Activated T-helper 1 cell treated with anti-CD3 and anti-CD28 coated beads, Interleukin-12 subunit alpha, Interleukin-12 subunit beta, Interleukin-2, Interleukin-4 antibody, amounts not matched to agents 30 ng/mL and 10 ng/mL and 1 ng/mL, durations not matched to agents 14 hours and 24 hours and 36 hours (primary cell): Measurements from ENCODE around the gene CPED1. TPM values are rescaled to one million over a fixed set of nuclear protein-coding genes. Genes with fewer than 3 reads are reported as not detected.

Experiments used
- DNase-seq: peaks from one replicate; pipeline ENCODE4 v3.0.0; 2021; ENCODE audit warnings: low spot score
- H3K27ac Mint-ChIP-seq: one replicate; pipeline ENCODE4 v1.8.0; 2021; ENCODE audit warnings: mild to moderate bottlenecking, mixed read lengths
- H3K27me3 Mint-ChIP-seq: one replicate; pipeline ENCODE4 v1.8.0; 2022; ENCODE audit warnings: mild to moderate bottlenecking, moderate library complexity, mixed read lengths; ENCODE audit not compliant: insufficient read depth
- H3K36me3 Mint-ChIP-seq: one replicate; pipeline ENCODE4 v1.8.0; 2021; ENCODE audit warnings: low read depth, mixed read lengths
- H3K4me1 Mint-ChIP-seq: one replicate; pipeline ENCODE4 v1.8.0; 2021; ENCODE audit warnings: low read depth, mixed read lengths
- H3K4me3 Mint-ChIP-seq: one replicate; pipeline ENCODE4 v1.8.0; 2021; ENCODE audit warnings: mild to moderate bottlenecking, moderate library complexity, mixed read lengths
- H3K9me3 Mint-ChIP-seq: one replicate; pipeline ENCODE4 v1.8.0; 2021; ENCODE audit warnings: mixed read lengths
- intact Hi-C: fragments of 100-400 bp; cut with micrococcal nuclease; formaldehyde crosslinking; loops from one replicate; pipeline ENCODE4 v1.15.1; 2024
- total RNA-seq: library from RNA; stranded (reverse); gene quantifications from 2 replicates; pipeline ENCODE4 v1.2.3, GENCODE V29; 2022

The CPED1 gene
- total RNA-seq, 1 donor from 2014 or later = not detected

DNA sequence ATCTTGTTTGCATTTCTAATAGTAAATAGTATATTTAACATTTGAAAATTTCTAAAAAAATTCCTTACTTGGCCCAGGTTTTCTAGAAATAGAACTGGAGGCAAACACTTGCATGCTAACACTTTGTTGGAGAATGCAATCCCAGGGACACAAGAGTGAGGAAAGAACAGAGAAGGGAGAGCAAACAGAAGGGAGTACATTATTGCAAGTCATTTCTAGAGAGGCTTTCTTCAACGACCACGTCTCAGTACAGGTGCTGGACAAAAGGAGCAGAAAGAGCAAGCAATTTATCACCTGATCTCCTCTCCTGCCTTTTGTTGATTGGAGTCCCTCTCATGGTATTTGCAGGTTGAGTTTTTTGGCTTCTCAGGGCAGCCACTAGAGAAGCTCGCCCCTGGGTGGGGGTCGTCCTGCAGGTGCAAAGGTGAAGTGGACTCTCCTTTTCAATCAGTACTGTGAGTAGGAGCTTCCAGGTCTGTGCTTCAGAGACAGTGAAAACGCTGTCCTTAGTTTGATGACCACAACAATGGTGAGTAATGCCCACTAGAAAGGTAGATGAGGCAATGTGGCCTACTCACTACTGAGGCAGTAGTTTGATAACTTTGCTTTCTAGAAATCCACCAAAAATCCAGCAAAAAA lies 5.2 kb downstream of the CPED1 start:
- Mint-ChIP-seq H3K4me1 (peaks cover 6% of the 10 kb centered on the region), H3K36me3 (no peaks in the 10 kb centered on the region), H3K4me3 (no peak overlapping the region), H3K9me3 (no peaks in the 10 kb centered on the region), H3K27ac (no peak overlapping the region), H3K27me3 (peaks cover 41% of the 10 kb centered on the region)
- intact Hi-C loops = no loop called here
- no peak for DNase-seq

DNA sequence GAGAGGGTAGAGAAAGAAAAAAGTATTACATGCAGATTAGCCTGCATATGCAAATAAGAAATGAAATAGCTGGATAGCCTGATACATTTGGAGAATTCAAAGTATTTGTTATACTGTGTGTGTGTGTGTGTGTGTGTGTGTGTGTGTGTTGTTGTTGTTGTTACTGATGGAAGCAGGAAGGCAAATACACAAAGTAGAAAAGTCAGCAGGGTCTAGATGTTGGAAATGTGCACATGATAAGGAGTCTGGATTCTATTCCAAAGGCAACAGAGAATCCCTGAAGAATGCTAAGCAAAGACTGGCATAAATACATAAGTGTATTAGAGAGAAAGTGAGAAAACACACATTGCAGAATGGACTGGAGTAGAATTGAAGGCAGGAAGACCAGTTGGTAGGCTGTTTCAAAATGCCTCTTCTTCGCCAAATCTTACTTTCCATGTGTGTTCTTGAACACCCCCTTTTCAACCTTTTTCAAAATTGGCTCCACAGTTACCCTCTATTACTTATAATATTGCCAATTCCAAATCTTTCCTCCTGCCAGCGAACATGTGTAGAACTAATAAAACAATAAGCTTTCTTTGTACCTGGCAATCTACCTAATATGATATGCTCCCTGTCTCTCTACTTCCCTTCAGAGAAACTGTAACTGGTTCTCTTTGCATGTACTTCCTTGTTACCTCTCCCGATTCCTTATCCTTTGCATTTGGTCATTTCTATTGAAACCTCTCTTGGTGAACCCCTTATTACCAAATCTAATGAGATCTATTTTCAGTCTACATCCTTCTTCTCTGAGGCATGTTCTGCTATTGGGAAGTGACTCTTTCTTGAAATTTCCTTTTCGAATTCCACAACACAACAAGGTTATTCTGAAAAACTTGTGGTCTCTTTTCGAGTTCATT lies 6.2 kb downstream of the CPED1 start:
- no peaks in the 10 kb centered on the region for H3K36me3 Mint-ChIP-seq
- H3K9me3 Mint-ChIP-seq = no peaks in the 10 kb centered on the region
- H3K4me1 Mint-ChIP-seq = no peaks in the 10 kb centered on the region
- peaks cover 33% of the 10 kb centered on the region for H3K27me3 Mint-ChIP-seq
- no peak overlapping the region for H3K27ac Mint-ChIP-seq
- no peak for DNase-seq
- intact Hi-C loops = no loop called here
- H3K4me3 Mint-ChIP-seq = no peak overlapping the region

DNA sequence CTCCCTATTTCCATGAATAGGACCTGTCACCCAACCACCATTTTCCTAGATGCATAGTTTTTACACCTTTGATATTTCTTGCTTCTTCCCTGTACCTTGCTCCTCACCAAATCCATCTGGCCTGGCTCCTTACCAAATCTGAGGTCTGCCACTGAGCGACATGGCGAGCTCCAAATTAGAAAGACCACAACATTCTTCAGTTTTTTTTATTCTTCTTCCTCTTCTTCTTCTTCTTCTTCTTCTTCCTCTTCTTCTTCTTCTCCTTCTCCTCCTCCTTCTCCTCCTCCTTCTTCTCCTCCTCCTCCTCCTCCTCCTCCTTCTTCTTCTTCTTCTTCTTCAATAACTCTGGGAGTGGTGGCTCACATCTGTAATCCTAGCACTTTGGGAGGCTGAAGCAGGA lies 7.1 kb downstream of the CPED1 start:
- Mint-ChIP-seq H3K9me3 (no peaks in the 10 kb centered on the region), H3K4me1 (peaks cover 4% of the 10 kb centered on the region), H3K36me3 (no peaks in the 10 kb centered on the region), H3K27me3 (peaks cover 26% of the 10 kb centered on the region), H3K27ac (no peak overlapping the region), H3K4me3 (no peak overlapping the region)
- DNase-seq = no peak
- intact Hi-C loops = no loop called here

DNA sequence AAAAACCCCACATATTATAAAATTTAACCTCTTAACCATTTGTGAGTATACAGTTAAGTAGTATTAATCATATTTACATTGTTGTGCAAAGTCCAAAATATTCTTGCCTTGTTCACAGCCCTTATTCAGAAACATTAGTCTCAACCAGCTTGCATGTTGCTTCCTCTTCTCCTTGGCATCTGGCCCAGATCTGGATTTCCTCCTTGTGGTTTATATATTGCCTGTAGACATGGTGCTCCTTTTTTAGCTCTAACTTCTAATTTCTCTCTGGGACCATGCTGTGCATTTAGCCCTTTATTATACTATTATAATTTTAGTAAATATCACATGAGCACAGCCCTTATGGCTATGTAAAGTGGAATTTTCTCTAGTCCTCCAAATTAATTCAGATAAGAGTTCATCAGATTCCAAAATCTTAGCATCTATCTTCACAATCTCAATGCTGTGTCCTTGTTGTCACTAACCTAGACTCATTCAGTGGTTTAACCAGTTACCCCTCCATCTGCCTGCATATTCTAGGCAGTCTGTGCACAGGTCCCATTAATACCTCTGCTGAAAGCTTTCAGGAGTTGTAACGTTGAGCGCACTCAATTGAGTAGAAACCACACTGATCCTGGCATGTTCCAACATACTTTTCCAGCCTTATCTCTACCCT lies 7.9 kb downstream of the CPED1 start:
- DNase-seq = no peak
- Mint-ChIP-seq H3K4me3 (no peak overlapping the region), H3K4me1 (peaks cover 4% of the 10 kb centered on the region), H3K27ac (no peak overlapping the region), H3K9me3 (no peaks in the 10 kb centered on the region), H3K36me3 (no peaks in the 10 kb centered on the region), H3K27me3 (peaks cover 23% of the 10 kb centered on the region)
- intact Hi-C loops = no loop called here

DNA sequence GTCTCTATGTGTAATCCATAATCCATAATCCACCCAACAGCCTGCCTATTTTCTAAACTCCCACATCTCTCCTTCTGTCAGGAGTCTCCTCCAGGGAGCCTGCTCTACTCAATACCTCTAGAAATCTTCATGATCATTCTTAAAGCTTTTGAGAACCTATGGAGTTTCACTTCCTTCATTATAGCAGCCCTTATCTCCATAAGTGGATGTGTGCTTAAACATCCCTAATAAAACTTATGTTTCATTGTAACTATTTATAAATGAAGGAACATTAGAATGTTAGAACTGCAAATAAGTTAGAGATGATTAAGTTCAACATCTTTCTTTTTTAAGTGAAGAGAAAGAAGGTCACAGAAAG lies 8.5 kb downstream of the CPED1 start:
- peaks cover 20% of the 10 kb centered on the region for H3K27me3 Mint-ChIP-seq
- intact Hi-C loops = no loop called here
- DNase-seq = no peak
- no peak overlapping the region for H3K4me3 Mint-ChIP-seq
- no peak overlapping the region for H3K27ac Mint-ChIP-seq
- H3K9me3 Mint-ChIP-seq = no peaks in the 10 kb centered on the region
- H3K4me1 Mint-ChIP-seq = peaks cover 4% of the 10 kb centered on the region
- H3K36me3 Mint-ChIP-seq = no peaks in the 10 kb centered on the region

DNA sequence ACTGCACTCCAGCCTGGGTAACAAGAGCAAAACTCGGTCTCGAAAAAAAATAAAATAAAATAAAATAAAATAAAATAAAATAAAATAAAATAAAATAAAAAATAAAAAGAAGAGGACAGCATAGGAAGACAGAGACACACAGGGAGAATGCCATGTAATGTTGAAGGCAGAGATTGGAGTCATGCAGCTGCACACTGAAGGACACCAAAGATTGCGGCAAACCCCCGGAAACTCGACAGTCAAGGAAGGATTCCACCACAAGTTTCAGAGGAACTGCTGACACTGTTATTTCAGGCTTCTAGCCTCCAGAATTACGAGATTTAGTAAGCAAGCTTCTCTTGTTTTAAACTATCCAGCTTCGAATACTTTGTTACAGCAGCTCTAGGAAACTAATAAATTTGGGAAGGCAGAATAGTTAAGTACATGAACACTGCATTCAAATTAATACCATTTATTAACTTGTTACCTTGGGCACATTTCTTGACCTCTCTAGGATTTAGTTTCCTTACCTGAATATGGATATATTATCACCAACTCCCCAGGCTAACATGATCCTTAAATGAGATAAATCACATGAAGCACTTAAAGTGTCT lies 9.5 kb downstream of the CPED1 start:
- H3K27me3 Mint-ChIP-seq = peaks cover 16% of the 10 kb centered on the region
- peaks cover 4% of the 10 kb centered on the region for H3K4me1 Mint-ChIP-seq
- no peak for DNase-seq
- no peaks in the 10 kb centered on the region for H3K36me3 Mint-ChIP-seq
- intact Hi-C loops = no loop called here
- H3K9me3 Mint-ChIP-seq = no peaks in the 10 kb centered on the region
- no peak overlapping the region for H3K27ac Mint-ChIP-seq
- H3K4me3 Mint-ChIP-seq = no peak overlapping the region

DNA sequence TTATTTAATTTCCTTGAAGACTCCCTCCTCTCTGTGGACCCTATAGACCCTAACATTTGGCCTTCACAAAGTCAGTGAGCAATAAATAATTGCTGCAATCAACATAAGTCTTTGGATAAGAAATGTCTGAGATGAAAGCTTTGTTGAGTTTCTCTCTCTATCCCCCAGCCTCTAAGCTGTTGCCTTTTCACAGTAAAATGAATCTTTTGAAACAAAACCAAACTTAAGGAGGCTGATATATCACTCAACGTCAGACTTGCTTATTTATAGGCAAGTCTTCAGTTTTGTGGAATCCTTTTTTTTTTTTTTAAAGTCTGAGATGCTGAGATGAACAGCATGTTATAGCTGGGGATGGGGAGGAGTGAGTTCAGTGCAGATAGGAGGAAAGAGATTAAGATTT lies 10.0 kb downstream of the CPED1 start:
- DNase-seq = no peak
- H3K4me3 Mint-ChIP-seq = no peak overlapping the region
- H3K27me3 Mint-ChIP-seq = peaks cover 15% of the 10 kb centered on the region
- intact Hi-C loops = no loop called here
- no peaks in the 10 kb centered on the region for H3K9me3 Mint-ChIP-seq
- peaks cover 4% of the 10 kb centered on the region for H3K4me1 Mint-ChIP-seq
- no peaks in the 10 kb centered on the region for H3K36me3 Mint-ChIP-seq
- no peak overlapping the region for H3K27ac Mint-ChIP-seq

DNA sequence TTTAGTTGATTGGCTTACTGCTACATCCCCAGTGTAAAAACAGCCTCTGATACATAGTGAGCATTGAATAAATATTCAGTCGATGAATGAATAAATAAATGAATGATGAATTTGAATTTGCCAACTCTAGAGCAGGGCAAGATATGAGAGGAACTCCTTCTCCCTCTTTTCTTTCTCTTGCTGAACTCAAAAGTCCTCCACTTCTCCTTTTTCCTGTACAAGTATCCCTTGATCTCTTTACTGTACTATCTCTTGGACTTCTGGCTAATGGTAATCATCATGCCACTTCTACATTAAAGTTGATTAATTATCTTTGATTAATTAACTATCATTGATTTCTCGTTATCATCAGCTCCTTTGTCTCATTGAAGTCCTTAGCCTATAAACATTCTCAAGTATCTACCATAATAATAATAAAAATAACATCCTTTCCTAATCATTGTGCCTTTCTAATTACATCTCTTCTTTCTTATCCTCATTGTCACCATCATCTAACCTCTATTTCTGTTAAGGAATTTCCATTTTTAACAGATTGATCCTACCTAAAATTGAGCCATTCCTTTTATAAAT lies 10.6 kb downstream of the CPED1 start:
- Mint-ChIP-seq H3K27ac (no peak overlapping the region), H3K27me3 (peaks cover 13% of the 10 kb centered on the region), H3K4me3 (no peak overlapping the region), H3K9me3 (no peaks in the 10 kb centered on the region), H3K4me1 (peaks cover 4% of the 10 kb centered on the region), H3K36me3 (no peaks in the 10 kb centered on the region)
- intact Hi-C loops = no loop called here
- DNase-seq = no peak

DNA sequence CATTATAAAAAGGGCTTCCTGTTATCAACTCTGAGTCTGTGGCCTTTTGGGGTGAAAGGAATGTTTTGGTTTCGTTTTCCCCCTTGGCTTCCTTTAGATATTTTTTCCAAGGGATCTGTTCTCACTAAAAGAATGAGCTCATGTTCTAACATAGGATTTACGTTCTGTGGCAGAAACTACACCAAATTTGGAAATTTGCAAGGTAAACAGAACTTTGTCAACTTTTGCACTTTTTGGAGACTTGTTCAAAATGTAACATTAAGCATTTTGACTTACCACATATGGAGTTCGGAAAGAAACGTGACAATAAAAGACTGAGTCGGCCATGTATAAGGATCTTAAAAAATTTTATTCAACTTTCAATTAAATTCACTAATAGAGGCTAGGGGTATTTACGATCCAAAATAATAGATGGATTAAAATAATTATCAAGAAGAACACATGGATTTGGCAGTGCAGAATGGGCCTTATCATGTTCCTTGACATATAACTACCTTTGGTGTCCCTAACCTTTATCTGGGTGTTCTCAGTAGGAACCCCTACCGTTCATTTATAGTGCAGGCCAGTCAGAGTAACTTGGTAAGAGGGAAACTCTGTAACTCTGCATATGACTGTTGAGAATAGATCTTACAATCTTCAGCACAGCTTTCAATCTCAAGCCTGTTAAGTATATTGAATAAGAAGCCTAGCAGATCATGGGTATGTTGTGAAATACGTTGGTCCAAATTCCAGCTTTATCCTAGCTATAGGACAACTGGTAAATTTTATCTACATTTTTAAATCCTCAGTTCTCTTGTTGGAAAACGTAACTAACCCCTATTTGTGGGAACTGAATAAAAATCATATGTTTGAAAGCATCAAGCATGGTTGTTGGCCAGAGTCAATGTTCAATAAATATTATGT lies 11.8 kb downstream of the CPED1 start:
- Mint-ChIP-seq H3K27me3 (peaks cover 14% of the 10 kb centered on the region), H3K4me3 (no peak overlapping the region), H3K36me3 (no peaks in the 10 kb centered on the region), H3K27ac (no peak overlapping the region), H3K4me1 (peaks cover 4% of the 10 kb centered on the region), H3K9me3 (no peaks in the 10 kb centered on the region)
- intact Hi-C loops = no loop called here
- no peak for DNase-seq

DNA sequence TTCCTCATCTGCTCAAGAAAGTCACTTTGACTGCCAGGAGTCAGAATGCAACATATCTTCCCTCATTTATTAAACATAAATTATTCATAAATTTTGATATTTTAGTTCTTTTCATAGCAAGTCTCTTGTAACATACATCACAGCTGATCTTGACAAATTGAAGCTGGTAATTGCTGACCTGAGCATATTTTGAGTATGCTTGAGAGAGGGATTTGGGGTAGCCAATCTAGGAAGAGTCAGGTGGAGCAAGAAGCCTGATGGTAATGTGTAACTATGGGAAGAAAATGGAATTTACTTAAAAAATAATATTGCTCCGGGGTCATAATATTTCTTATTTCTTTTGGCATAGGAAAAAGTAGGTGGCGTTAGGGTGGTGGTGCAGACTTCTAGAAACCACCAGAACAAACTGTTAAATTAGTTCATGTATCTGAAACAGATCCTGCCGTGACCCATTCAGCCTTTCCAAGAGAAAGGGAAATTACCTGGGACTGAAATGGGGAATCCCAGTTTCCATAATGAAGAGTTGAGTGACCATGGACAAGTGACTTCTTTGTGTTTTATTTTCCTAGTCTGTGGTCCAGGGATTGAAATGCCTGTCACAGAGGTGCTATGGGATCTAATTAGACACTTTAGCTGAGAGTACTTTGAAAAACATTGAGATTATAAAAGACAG lies 12.9 kb downstream of the CPED1 start:
- Mint-ChIP-seq H3K27me3 (peaks cover 9% of the 10 kb centered on the region), H3K4me3 (no peak overlapping the region), H3K4me1 (peaks cover 4% of the 10 kb centered on the region), H3K9me3 (no peaks in the 10 kb centered on the region), H3K27ac (no peak overlapping the region), H3K36me3 (no peaks in the 10 kb centered on the region)
- DNase-seq = no peak
- intact Hi-C loops = no loop called here

DNA sequence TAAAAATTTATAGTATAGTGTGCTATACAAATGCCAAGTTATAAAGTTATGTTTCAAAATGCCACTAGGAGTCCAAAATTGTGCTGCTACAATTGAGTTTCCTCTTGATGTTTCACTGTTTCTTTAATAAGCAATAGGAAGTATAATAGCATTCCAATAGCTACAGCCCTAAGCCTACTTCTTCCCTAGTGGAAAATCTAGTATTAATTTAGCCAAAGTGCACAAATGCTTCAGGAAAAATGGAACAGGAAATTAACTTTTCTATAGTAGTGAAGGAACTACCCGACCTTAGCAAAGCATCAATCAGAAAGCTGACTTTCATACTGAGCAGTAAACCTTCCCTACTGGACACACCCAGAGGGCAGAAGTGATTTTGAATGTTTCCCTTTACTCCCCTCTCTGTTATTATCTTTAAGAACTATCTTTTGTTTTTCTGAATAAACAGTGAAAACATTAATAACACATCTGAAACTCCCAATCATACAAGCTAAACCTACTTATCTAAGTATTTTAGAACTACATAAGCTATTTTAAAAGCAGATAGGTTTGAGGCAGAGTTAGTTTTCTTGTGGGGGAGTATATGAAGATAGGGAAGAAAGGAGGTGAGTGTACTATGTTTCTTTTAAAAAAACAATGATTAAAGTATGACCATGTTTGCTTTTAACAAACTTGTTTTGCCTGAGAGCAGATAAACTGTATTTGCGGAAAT lies 13.7 kb downstream of the CPED1 start:
- no peaks in the 10 kb centered on the region for H3K9me3 Mint-ChIP-seq
- H3K27me3 Mint-ChIP-seq = peaks cover 5% of the 10 kb centered on the region
- H3K4me3 Mint-ChIP-seq = no peak overlapping the region
- no peaks in the 10 kb centered on the region for H3K36me3 Mint-ChIP-seq
- DNase-seq = no peak
- H3K4me1 Mint-ChIP-seq = peaks cover 4% of the 10 kb centered on the region
- no peak overlapping the region for H3K27ac Mint-ChIP-seq
- intact Hi-C loops = no loop called here
